ENCODE data around the gene TTC34. TPM values are rescaled to one million over a fixed set of nuclear protein-coding genes. Genes with fewer than 3 reads are reported as not detected.

Gene TTC34
- total and polyA plus RNA-seq, 9 of the 15 experiments (the other 6 are each of a cell fraction or from before 2014, with no cell fraction given) = 0.03 to 0.38 (median 0.05) TPM; not detected in 2

DNA sequence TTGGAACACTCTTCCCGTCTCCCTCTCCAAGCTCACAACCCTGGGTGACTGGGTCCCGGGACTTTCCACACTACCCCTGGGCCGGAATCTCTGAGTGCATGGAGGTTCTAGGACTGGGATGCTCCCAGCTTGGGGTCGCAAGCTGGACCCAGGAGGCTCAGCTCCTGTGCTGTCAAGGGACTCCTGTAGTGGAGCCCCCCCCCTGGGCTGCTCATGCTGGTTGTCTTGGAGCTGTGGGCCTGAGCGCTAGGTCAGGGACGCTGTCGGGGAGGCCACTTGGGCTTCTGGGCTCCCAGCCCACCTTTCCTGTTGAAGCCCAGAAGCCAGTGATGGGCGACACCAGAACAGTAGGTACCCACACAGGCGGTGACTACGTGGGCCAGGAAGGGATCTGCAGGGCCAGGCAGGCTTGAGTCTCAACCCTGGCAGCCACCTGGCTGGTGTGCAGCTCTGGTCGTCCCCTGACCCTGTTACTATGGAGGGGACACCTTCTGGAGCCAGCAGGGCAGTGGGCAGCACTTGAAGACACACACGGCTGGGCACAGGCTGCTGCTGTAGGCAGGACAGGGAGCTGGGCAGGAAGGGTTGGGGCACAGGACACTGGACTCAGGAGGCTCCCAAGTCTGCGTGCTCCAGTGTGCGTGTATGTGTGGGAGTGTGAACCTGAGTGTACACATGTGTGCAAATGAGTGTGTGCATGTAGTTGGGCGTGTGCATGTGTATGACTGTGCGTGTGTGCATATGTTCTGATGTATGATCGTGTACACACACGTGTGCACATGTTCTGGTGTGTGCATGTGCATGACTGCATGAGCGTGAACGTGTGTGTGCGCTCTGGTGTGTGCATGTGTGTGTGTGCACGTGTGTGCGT, 171.6 kb downstream of the TTC34 start:
- 31% methylated on average over 23 of the region's 23 CpGs for WGBS (ENCODE audit: insufficient coverage, low coverage, missing lambda C conversion rate)
- Histone ChIP-seq H2AFZ (ENCODE audit: low read depth, low read length) (no peak overlapping the region), H3K4me1 (replicated peaks in 1 of 2; ENCODE audit: control insufficient read depth in 2 of 2, insufficient read depth in 2 of 2, low read length in 2 of 2) (peaks cover 4 to 17% of the 10 kb centered on the region in 2 experiments; a peak in 2 of 5 replicates), H3K79me2 (ENCODE audit: control insufficient read depth, insufficient read depth, low read length) (no peaks in the 10 kb centered on the region), H3K9me3 (replicated peaks; ENCODE audit: control insufficient read depth, insufficient read depth, low read depth, low read length) (peaks cover 10% of the 10 kb centered on the region), H3K4me2 (ENCODE audit: insufficient read depth, low read length) (no peak overlapping the region), H3K9ac (ENCODE audit: insufficient read depth in 1 of 2, low read depth in 2 of 2, low read length in 2 of 2) (no peak overlapping the region), H3K27me3 (ENCODE audit: control insufficient read depth in 2 of 2, insufficient read depth in 2 of 2, low read length in 2 of 2) (peaks cover 0 to 8% of the 10 kb centered on the region in 2 experiments; a peak in 2 of 5 replicates), H3K36me3 (ENCODE audit: control insufficient read depth, insufficient read depth, low read length) (no peaks in the 10 kb centered on the region), H3K9me1 (ENCODE audit: control insufficient read depth, insufficient read depth, low read length) (no peaks in the 10 kb centered on the region), H3K27ac (ENCODE audit: extremely low read depth, low read depth, low read length) (no peak overlapping the region), H3K4me3 (no peak overlapping the region), H4K20me1 (replicated peaks; ENCODE audit: control insufficient read depth, insufficient read depth, low read length) (no peaks in the 10 kb centered on the region)
- ChIA-PET CTCF (ENCODE audit: low intra/inter-chr PET ratio) (no interaction called here), POLR2A (interaction anchor here (1.0 kb wide), 1 partner anchor 11 kb away, joined by 5 read pairs; no protein-coding TSS in a partner anchor)
- ATAC-seq = no peak
- FAIRE-seq = no peak
- TF ChIP-seq KDM1A (IDR thresholded peaks at IDR 0.05) (peak in 1 of 2 experiments; percentile 84; a peak in 2 of 4 replicates), USF1 (CRISPR knock-in tag; IDR thresholded peaks at IDR 0.05) (0 out of 2 replicates have a peak, but pooled peaks have one; percentile 2), MAFF (IDR thresholded peaks at IDR 0.05; ENCODE audit: low read length) (no peak)
- in situ Hi-C loops (cut with MboI) (loop anchor here (10.0 kb wide), 1 partner anchor 215 kb away; the partner anchor contains the start of gene PEX10), intact Hi-C loops (cut with micrococcal nuclease) (no loop called here)
- no peak for DNase-seq (ENCODE audit: extremely low read depth in 1 of 4, low spot score in 3 of 4)
- BruUV-seq (replicated peaks) = no TSS peak
